SK-N-SH (cell line): ENCODE data around the gene RIOX2.

Source experiments
- CTCF ChIP-seq: fragments of 200-600 bp; sonication (generic); IDR thresholded peaks from 2 replicates; pipeline ENCODE4 v1.6.1; 2017; ENCODE audit warnings: antibody characterized with exemption, mild to moderate bottlenecking, moderate library complexity
- EP300 ChIP-seq, 2 experiments: IDR thresholded peaks; 2 replicates each; pipeline versions ENCODE4 v1.4.0 to v1.6.1; 2012; ENCODE audit warnings: borderline replicate concordance in 1 of 2, low read depth in 1 of 2, low read length in 1 of 2
- POLR2AphosphoS5 ChIP-seq: IDR thresholded peaks from 2 replicates; pipeline ENCODE4 v1.6.1; 2012; ENCODE audit warnings: low read depth, low read length
- SMC3 ChIP-seq: IDR thresholded peaks from 2 replicates; pipeline ENCODE4 v1.6.1; 2012; ENCODE audit warnings: low read depth, low read length, improper control_type of control experiment
- YY1 ChIP-seq: IDR thresholded peaks from 2 replicates; pipeline ENCODE4 v1.4.0; 2012; ENCODE audit warnings: low read depth, mild to moderate bottlenecking

GRCh38 chr3:98004721-98005120 is 32.5 kb upstream of the RIOX2 start:
- no peak for TF ChIP-seq POLR2AphosphoS5
- TF ChIP-seq CTCF, result no peak
- TF ChIP-seq YY1, result no peak
- no peak for TF ChIP-seq SMC3
- TF ChIP-seq EP300 (IDR thresholded peaks at IDR 0.05; ENCODE audit: borderline replicate concordance in 1 of 2, low read depth in 1 of 2, low read length in 1 of 2), result no peak
